Globus pallidus (tissue), 1 donor: Measurements from ENCODE around the gene APOD.
"Not testable (repeated sequence)": the region's sequence is repeated elsewhere in the genome, so short reads cannot be mapped to it uniquely, and the experiment has no call there.

Experiments
- DNase-seq: peaks from one replicate; pipeline ENCODE4 v3.0.0-alpha.2; 2015; ENCODE audit warnings: low spot score

APOD gene

DNA sequence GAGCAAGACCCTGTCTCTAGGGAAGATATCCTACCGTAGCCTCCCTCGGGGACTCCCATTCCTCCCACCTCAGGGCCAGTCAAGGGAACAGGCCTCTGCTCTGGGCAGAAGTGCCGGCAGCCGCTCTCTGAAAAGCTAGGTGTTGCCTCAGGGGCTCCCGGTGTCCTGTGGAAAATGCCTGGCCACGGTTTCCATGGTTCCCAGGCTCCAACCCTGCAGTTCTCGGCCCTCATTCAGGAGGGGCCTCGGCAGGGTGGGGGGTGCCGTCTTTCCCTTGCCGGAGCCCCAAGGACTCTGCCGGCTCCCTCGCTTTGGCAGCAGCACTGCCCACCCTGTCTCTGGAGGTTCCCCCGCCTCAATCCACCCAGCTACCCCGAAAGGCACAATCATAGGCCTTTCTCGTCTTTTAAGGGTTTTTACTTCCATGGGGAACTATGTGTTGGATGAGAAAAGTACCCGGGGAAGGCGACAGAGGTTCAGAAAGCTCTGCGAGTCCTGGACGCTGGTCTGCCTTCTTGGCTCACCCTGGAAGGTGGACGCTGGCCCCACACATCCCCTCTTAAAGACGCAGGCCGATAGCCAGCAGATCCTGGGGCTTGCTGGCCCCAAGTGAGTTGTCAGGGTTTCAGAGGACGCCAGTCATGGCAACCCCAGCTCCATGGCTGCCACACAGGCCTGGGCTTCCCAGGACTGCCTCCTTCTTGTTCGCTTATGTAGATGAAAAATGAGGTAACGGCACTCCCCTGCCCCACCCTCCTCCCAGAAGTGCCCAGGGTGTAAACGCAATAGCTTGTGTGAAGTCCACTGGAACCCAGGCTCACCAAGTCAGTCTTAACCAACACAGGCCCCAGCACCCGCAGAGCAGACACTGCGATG is 34.3 kb upstream of the APOD start:
- DNase-seq = not testable (repeated sequence)

DNA sequence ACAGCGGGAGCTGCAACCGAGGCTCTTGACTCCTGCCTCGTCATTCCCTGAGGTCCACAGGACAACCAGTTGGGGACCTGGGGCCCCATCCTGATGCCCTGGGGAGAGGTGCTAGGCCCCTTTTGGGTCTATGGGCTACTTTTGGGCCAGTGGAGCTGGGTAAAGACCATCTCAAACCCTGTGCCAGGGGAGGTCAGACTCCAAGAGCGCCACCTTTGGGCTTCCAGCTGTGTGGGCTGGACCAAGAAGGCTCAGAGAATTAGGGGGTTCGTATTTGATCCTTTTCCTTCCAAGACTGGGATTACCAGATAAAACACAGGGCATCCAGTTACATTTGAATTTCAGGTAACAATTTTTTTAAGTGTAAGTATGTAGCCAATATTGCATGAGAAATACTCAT is 33.4 kb upstream of the APOD start:
- DNase-seq = not testable (repeated sequence)

DNA sequence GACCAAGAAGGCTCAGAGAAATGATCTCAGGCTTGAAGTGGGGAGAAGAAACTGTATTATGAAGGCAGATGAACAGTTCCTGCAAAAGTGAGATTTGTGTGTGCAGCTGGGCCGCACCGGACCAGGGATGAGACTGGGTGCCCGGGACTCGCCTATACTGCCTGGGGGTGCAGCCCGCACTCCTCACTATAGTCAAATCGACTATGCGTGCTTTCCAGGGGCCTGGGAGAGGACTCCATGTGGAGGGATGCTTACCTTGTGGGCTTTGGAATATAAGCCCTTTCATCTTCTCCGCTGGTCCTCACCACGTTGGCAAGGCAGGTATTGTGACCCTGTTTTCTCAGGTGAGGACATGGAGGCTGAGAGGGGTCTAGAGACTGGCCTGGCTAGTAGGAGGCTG is 32.9 kb upstream of the APOD start:
- DNase-seq = no peak

DNA sequence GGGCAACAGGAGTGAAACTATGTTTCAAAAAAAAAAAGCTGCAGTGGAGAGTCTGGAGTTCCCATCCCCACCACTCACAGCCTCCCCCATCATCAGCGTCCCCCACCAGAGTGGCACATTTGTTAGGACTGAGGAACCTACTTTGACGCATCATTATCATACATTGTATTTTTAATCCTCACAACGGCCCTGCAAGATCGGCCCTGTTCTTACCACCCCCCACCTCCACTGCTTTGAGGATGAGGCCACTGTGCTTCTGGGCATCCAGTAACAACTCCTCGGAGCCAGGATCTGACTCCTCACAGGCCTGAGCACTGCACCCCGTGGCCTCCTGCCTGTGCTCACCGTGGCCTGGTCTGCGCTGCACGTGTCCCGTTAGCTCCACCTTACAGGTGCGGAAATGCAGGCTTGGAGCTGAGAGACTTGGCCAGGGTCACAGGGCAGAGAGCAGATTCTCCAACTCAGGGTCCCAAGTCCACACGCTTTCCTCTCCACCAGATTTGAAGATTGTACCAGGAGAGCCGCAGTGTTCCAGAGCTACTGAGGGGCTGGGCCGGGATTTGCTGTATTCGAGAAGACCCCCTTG is 32.3 kb upstream of the APOD start:
- DNase-seq = not testable (repeated sequence)

DNA sequence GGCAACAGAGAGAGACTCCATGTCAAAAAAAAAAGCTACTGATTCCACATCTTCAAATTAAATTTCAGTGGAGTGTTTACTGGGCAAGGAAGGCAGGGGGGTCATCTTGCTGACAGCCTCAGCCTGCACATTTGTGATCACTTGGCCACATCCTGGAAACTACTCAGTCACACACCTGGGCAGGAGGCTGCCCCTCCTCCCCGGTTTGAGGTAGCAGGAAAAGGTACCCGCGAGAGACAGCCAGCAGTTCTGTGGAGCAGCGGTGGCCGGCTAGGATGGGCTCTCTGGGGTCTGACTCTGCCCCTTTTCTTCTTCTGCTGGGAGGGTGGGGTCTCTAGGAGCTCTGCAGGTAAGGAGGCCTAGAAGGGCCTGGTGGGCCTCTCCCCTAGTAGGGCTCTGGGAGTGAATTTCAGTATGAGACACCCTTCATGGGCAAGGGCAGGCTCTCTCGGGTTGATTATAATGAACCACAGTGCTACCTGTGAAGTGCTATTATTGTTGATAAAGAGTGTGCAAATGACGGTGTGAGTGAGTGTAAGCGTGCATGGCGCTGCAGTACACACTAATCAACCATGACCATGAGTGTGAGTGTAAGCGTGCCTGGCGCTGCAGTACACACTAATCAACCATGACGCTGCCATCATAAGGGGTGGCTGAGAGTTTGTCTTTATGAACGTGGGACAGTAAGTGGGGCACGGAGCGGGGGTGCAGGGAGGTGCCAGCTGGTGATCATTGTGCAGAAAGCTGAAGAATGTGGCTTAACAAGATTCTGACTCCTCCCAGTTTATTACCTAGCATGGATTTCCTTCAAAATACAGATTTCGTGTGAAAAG is 31.1 kb upstream of the APOD start:
- not testable (repeated sequence) for DNase-seq

DNA sequence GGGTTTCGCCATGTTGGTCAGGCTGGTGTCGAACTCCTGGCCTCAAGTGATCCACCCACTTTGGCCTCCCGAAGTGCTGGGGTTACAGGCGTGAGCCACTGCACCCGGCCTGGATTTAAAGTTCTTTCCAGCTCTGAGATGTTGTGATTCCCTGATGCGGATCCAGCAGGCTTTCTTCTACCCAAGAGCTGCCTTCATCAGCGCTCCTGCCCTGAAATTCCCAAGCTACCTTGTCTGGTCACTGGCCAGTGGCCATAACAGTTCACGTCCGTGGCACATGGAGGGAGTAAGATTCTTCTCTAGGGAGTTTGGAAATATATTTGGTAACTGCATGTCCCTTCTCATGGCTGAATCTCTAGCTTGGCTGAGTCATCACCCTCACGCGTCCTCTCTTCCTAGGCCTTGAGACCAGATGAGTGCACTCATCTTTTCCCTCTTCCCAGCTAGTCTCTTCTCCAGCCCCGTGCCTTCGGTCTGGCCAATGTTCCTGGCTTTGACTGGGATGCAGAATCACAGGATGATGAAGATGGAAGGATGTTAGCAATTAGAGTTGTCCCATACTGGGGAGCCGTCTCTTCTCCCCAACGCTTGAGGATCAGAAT is 29.8 kb upstream of the APOD start:
- no peak for DNase-seq

DNA sequence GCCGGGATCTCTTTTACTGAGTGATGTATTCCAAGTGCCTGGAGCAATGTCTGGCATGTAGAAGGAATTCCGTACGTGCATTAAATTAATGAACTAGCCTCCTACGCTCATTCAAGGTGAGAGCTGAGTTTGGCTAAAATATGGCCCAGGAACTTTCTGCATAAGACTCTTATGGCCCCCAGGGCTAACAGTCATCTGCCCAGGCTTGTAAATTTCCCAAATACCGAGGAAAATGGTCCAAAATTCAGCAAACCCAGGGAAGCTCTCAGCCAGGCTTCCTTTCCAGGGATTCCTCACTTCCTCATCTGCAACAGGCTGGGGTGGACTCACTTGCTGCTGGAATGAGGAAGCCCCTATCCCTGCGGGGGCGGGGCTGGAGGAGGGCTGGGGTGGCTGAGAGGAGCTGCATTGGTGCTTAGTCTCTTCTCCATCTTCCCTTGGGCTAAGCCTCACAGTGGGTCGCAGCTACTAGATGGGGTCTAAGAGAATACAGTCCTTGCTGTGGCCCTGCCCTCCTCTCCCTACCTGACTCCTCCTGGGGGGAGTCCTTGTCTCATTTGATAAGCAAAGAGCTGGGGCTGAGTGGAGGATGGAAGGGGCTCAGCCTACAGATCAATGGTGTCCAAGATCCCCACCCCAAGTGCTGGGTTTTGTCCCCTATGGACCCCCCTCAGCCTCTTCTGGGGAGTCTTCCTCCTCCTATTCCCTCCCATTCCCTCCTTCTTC is 28.5 kb upstream of the APOD start:
- DNase-seq = no peak

DNA sequence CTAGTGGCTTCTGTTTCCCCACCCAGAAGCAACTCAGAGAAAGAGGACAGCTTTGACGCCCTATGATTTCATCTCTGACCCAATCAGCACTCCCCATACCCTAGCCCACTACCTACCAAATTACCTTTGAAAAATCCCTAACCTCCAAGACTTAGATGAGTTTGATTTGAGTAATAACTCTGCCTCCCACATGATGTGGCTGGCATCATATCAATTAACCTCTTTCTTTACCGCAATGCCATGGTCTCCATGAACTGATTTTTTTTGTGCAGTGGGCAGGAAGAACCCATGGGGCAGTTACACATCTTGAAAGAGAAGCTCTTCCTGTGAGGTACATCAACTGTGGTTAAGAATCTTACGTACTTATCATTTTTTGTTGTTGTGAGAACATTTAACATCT is 25.5 kb upstream of the APOD start:
- no peak for DNase-seq

DNA sequence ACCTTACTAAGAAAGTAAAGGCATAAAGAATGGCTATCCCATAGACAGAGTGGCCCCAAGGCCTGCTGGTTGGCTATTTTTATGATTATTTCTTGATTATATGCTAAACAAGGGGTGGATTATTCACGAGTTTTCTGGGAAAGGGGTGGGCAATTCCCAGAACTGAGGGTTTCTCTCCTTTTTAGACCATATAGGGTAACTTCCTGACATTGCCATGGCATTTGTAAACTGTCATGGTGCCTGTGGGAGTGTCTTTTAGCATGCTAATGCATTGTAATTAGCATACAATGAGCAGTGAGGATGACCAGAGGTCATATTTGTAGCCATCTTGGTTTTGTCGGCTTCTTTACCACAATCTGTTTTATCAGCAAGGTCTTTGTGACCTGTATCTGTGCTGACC is 18.0 kb upstream of the APOD start:
- DNase-seq = not testable (repeated sequence)

DNA sequence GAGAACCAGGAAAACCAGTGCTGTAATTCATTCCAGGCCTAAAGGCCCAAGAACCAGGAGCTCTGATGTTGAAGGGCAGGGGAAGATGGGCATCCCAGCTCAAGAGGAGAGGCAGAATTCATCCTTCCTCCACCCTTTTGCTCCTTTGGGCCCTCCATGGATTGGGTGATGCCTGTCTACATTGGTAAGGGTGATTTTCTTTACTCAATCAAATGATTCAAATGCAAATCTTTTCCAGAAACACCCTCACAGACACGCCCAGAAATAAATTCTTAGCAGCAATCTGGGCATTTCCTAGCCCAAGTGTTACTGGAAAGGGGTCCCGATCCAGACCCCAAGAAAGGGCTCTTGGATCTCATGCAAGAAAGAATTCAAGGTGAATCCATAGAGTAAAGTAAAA is 17.6 kb upstream of the APOD start:
- DNase-seq = no peak

DNA sequence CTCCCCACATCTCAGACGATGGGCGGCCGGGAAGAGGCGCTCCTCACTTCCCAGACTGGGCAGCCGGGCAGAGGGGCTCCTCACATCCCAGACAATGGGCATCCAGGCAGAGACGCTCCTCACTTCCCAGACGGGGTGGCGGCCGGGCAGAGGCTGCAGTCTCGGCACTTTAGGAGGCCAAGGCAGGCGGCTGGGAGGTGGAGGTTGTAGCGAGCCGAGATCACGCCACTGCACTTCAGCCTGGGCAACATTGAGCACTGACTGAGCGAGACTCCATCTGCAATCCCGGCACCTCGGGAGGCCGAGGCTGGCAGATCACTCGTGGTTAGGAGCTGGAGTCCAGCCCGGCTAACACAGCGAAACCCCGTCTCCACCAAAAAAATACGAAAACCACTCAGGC is 16.2 kb upstream of the APOD start:
- DNase-seq = not testable (repeated sequence)

DNA sequence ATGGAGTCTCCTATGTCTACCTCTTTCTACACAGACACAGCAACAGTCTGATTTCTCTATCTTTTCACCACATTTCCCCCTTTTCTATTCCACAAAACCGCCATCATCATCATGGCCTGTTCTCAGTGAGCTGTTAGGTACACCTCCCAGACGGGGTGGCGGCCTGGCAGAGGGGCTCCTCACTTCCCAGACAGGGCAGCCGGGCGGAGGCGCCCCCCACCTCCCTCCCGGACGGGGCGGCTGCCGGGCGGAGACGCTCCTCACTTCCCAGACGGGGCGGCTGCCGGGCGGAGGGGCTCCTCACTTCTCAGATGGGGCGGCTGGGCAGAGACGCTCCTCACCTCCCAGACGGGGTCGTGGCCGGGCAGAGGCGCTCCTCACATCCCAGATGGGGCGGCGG is 15.8 kb upstream of the APOD start:
- DNase-seq = not testable (repeated sequence)

DNA sequence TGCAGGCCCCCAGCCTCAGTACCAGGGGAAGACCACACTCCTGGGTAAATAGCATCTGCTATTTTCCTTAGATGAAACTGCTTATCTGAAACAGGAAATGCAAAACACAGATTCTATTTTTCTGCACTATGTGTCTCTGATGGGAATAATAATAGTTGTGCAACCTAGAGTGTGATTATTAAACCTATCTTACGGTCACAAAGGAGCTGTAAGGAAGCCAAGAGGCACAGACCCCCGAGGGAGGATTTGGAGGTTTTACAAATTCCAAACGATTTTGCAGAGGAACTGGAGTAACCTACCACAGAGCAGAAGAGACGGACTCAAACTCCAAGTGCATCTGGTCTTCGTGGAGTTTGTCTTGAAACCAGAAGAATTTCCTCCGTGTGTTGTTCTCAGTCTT is 14.1 kb upstream of the APOD start:
- no peak for DNase-seq

DNA sequence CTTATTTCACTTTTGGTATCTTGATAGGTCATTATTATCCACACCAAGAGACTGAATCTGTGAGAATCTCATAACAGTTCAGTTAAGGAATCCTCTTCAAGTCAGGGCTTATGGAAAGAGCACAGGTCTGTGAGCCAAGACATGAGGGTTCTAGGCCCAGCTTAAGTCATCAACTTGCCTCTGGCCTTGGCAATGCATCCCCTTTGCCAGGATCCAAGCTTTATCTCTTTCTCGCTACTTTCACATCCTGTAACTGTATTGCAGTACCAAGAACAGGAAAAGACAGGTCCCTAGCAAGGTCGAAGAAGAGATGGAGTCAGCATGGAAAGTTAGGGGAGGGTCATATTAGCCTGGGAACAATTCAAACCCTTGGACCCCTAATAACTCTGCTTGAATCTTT is 13.5 kb upstream of the APOD start:
- no peak for DNase-seq

DNA sequence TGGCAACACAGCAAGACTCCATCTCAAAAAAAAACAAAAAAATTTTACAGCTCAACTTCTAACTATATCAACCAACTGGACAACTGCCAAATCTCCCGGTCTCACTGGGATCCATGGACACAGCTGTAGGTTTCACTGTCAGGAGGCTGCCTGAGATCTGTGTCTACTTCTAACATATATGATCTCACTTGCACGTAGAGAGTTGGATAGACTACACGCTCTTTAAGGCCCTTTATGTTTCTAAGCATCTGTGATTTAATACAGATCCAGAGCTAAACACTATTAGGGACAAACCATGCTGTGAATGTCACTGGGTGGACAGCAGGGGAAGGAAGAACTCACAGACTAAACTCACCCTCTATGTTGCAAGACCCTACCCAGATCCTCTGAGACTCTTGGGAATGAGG is 13.0 kb upstream of the APOD start:
- no peak for DNase-seq

DNA sequence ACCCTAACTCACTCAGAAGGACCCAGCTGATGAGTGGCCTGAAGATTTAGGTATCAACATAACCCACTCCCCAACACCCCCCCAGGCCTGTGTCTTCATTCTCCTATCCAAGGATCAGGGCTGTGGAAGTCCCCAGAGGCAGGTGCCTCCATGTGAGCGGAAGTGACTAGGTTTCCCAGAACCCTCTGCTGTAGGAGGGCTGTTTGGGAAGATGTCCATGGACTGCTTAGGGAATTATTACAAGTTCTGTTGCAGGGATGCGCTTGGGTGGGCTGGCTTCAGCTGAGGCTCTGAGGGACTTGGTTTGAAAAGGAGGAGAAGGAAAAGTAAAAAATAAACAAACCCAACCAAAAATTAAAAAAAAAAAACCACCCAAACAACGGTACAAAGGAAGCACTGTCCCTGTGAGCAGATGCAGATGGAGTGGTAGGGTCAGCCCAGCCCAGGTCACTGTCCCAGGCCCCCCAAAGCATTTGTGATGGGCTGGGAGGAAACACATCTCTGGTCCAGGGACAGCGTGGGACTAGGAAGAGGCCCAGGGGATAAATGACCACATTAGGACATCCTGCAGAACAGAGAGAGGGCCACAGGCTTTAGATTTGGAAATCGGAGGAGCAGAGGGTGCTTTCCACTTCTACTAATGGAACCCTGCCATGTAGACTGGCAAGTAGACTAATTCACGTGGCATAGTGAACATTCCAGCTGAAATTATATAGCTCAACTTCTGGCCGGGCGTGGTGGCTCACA is 12.2 kb upstream of the APOD start:
- no peak for DNase-seq

DNA sequence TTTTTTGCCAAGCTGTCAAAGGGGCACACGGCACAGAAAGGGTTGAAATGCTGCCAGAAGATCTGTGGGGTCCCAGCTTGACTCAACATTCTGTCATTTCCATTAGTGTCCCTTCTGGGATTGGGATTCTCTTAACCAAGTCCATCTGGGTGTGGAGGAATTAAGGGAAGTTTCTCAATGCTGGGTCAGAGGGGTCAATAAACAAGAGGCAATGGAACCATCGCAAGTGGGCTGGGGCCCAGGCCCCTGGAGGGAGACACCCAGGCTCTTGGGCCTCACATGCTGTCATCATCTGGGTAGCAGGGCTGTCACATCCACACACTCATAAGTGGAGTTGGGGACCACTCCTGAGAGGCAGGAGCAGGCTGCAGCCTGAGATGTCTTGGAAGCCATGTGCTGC is 8.1 kb upstream of the APOD start:
- no peak for DNase-seq

DNA sequence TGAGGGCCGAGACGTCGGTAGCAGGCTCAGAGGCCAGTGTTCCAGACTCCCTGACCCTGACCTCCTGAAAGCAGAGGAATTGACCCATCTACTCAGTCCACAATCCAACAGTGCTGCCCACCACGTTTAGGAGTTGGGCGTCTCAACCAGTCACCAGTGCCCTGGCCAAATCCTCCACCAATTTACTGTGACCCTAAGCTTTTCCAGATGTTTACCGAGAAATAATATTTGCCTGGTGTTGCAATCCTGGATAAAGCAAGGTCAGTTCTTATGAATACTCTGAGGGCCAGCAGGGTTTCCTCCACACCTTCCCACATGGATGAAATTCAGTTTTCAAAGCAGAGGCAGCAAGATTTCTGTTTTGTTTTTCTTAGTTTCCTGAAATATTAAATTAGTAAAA is 7.5 kb upstream of the APOD start:
- DNase-seq = no peak

DNA sequence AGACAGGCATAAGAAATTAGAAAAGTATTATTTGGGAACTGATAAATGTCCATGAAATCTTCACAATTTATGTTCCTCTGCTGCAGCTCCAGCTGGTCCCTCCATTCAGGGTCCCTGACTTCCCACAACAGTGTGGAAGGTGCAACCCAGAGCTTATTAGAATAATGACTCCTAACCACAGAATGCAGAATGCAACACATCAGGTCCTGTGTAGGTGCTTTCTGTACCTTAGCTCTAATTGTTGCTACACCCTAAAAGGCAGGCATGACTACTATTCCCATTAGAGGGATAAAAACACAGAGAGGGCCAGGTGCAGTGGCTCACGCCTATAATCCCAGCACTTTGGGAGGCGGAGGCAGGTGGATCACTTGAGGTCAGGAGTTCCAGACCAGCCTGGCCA is 6.6 kb upstream of the APOD start:
- not testable (repeated sequence) for DNase-seq

DNA sequence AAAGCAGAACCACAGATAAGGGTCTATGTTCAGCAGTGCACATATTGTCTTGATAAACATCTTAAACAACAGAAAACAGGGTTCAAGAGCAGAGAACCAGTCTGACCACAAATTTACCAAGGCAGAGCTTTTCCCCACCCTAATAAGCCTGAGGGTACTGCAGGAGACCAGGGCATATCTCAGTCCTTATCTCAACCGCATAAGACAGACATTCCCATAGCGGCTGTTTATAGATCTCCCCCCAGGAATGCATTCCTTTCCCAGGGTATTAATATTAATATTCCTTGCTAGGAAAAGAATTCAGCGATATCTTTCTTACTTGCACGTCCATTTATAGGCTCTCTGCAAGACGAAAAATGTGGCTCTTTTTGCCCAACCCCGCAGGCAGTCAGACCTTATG is 6.1 kb upstream of the APOD start:
- DNase-seq = not testable (repeated sequence)

DNA sequence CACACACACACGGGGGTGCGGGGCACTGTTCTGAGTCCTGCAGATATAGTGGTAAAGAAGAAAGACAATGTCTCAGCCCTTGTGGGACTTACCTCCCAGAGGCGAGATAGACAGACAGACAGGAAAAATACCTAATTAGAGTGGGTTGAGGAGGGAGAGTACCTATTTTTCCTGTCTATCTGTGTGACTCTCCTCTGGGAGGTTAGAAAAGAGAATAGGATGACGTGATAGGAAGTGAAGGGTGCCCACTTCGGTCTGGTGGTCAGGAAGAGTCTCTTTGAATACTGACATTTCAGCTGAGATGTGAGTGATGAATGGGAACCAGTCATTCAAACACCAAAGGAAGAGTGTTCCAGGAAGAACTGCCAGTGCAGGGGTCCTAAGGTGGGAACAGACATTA is 4.1 kb upstream of the APOD start:
- no peak for DNase-seq
